ENCODE data around the gene GRPEL1. TPM values are rescaled to one million over a fixed set of nuclear protein-coding genes. Genes with fewer than 3 reads are reported as not detected.

The GRPEL1 gene
- total RNA-seq, 1 donor from 2014 or later: 11.0 TPM

DNA sequence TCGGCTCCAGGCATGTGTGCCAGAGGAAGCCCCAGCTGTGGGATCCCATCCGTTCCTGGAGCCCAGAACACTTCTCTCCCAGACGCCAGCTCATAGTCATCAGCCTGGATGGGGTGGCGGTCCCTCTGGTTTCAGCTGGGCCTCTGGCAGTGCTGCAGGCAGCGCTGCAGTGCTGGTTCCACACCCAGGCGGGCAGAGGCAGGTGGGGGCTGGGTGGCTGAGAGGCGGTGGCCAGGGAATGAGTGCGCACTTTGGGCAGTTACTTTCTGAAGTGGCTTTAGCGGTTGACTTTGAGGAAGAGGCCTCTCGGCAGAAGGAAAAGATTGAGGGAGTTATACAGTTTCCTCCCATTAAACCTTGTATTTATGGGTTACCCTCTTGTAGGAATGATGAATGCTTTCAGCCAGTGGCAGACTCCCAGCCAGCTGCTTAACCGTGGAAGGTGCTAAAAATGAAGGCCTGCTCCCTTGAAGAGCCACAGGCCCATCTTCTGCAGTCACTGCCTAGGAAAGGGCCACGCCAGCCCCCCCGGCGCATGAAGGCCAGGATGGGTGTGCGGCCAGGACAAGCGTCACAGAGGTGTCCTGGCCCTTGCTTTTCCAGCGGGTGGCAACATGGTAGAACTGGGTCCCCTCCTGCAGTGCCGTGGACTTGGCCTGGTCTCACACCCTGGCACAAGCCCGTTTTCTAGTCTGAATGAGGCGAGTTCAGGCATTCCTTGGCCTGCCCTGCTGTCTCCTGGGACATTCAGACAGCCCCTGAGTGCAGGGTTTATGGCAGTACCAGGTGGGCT, 14.7 kb downstream of the GRPEL1 start:
- H3K27me3 ChIP-seq: no peaks in the 10 kb centered on the region
- TF ChIP-seq POLR2AphosphoS5 (IDR thresholded peaks at IDR 0.05; ENCODE audit: insufficient read depth in 1 of 2, low read depth in 1 of 2) (no peak), POLR2A (IDR thresholded peaks at IDR 0.05) (no peak)
- TF ChIP-seq, protein P1, sequence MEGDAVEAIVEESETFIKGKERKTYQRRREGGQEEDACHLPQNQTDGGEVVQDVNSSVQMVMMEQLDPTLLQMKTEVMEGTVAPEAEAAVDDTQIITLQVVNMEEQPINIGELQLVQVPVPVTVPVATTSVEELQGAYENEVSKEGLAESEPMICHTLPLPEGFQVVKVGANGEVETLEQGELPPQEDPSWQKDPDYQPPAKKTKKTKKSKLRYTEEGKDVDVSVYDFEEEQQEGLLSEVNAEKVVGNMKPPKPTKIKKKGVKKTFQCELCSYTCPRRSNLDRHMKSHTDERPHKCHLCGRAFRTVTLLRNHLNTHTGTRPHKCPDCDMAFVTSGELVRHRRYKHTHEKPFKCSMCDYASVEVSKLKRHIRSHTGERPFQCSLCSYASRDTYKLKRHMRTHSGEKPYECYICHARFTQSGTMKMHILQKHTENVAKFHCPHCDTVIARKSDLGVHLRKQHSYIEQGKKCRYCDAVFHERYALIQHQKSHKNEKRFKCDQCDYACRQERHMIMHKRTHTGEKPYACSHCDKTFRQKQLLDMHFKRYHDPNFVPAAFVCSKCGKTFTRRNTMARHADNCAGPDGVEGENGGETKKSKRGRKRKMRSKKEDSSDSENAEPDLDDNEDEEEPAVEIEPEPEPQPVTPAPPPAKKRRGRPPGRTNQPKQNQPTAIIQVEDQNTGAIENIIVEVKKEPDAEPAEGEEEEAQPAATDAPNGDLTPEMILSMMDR (IDR thresholded peaks at IDR 0.05): no peak
- no peak for DNase-seq (ENCODE audit: extremely low spot score in 2 of 2)
- no peaks in the 10 kb centered on the region for H3K9me3 ChIP-seq
- intact Hi-C loops (cut with DNase I): no loop called here
- H3K4me3 ChIP-seq: no peak overlapping the region
- H3K4me1 ChIP-seq: peaks cover 32% of the 10 kb centered on the region
- H3K27ac ChIP-seq: no peak overlapping the region
- H3K36me3 ChIP-seq: peaks cover 0 to 37% of the 10 kb centered on the region in 2 donors

DNA sequence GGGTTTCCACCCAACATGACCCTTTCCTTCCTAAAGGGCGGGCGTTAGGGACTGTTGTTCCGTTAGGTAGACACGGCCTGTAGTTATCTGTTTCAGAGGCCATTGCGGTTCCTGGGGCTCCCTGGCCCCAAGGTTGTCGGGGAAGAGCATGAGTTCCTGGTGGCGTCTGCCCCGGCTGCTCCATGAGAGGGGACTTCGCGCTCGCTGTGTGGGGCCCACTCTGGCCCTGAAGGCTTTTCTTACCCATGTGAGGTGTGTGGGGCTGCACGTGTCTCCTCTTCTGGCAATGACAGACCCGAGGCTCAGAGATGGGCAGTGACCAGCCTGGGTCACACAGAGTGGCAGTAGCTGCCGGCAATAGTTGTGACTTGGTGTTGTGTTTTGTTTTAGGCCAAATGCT, 15.6 kb downstream of the GRPEL1 start:
- no peak for DNase-seq (ENCODE audit: extremely low spot score in 2 of 2)
- Histone ChIP-seq H3K36me3 (peaks cover 0 to 29% of the 10 kb centered on the region in 2 donors), H3K27ac (no peak overlapping the region), H3K9me3 (no peaks in the 10 kb centered on the region), H3K4me3 (no peak overlapping the region), H3K27me3 (no peaks in the 10 kb centered on the region), H3K4me1 (peaks cover 40% of the 10 kb centered on the region)
- TF ChIP-seq, protein P1 (IDR thresholded peaks at IDR 0.05): no peak
- no peak for TF ChIP-seq POLR2A (IDR thresholded peaks at IDR 0.05)
- TF ChIP-seq POLR2AphosphoS5 (IDR thresholded peaks at IDR 0.05; ENCODE audit: insufficient read depth in 1 of 2, low read depth in 1 of 2): no peak
- intact Hi-C loops (cut with DNase I): no loop called here

DNA sequence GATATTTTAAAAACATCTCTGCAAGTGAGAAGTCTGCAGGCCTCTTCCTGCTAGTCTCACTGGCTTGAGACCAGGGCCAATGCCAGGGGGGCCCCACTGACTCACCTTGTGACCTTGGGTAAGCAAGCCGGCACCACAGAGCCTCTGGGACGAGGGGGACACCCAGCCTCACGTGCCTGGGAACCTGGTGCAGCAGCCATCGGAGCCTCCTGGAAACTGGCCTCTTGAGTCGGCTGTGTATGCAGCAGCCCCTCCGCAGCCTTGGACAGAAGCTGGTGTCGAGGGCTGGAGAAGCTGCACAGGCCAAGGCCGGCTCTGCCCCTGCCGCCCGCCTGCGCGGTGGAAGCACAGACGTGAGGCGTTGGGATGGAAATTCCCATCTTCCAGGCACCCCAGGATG, 16.0 kb downstream of the GRPEL1 start:
- peaks cover 0 to 28% of the 10 kb centered on the region in 2 donors for H3K36me3 ChIP-seq

GRCh38 chr4:7051144-7051495, 16.7 kb downstream of the GRPEL1 start:
- Histone ChIP-seq H3K27ac (no peak overlapping the region), H3K36me3 (peaks cover 0 to 22% of the 10 kb centered on the region in 2 donors), H3K27me3 (no peaks in the 10 kb centered on the region), H3K4me1 (peaks cover 52% of the 10 kb centered on the region), H3K9me3 (no peaks in the 10 kb centered on the region), H3K4me3 (no peak overlapping the region)
- intact Hi-C loops (cut with DNase I): no loop called here
- TF ChIP-seq, protein P1 (IDR thresholded peaks at IDR 0.05): no peak
- TF ChIP-seq POLR2A (IDR thresholded peaks at IDR 0.05) (no peak), POLR2AphosphoS5 (IDR thresholded peaks at IDR 0.05; ENCODE audit: insufficient read depth in 1 of 2, low read depth in 1 of 2) (no peak)
- DNase-seq (ENCODE audit: extremely low spot score in 2 of 2): peak in 1 of 2 donors; percentile 61

More for the DNA sequence above, 16.0 kb downstream of the GRPEL1 start:
- H3K9me3 ChIP-seq: no peaks in the 10 kb centered on the region
- no peak overlapping the region for H3K27ac ChIP-seq
- H3K4me1 ChIP-seq: peaks cover 44% of the 10 kb centered on the region
- no peaks in the 10 kb centered on the region for H3K27me3 ChIP-seq
- intact Hi-C loops (cut with DNase I): no loop called here
- no peak for DNase-seq (ENCODE audit: extremely low spot score in 2 of 2)
- TF ChIP-seq, protein P1 (IDR thresholded peaks at IDR 0.05): no peak
- TF ChIP-seq POLR2AphosphoS5 (IDR thresholded peaks at IDR 0.05; ENCODE audit: insufficient read depth in 1 of 2, low read depth in 1 of 2) (no peak), POLR2A (IDR thresholded peaks at IDR 0.05) (no peak)
- no peak overlapping the region for H3K4me3 ChIP-seq

GRCh38 chr4:7050481-7051143, 17.3 kb downstream of the GRPEL1 start:
- peak in 1 of 2 donors; percentile 88 for DNase-seq (ENCODE audit: extremely low spot score in 2 of 2)
- Histone ChIP-seq H3K9me3 (no peaks in the 10 kb centered on the region), H3K27ac (no peak overlapping the region), H3K27me3 (no peaks in the 10 kb centered on the region), H3K4me3 (no peak overlapping the region), H3K4me1 (peaks cover 57% of the 10 kb centered on the region), H3K36me3 (peaks cover 0 to 17% of the 10 kb centered on the region in 2 donors)
- intact Hi-C loops (cut with DNase I): no loop called here
- TF ChIP-seq, protein P1 (IDR thresholded peaks at IDR 0.05): no peak
- TF ChIP-seq POLR2AphosphoS5 (IDR thresholded peaks at IDR 0.05; ENCODE audit: insufficient read depth in 1 of 2, low read depth in 1 of 2) (no peak), POLR2A (IDR thresholded peaks at IDR 0.05) (no peak)

Measured in vagina (tissue), 2 donors.